GM12878 (cell line): ENCODE data around the gene SOCS6.

Source experiments
- E4F1 ChIP-seq: fragments of 450-650 bp; IDR thresholded peaks from 2 replicates; pipeline ENCODE4 v1.6.1; 2018; ENCODE audit warnings: borderline replicate concordance, mild to moderate bottlenecking; ENCODE audit not compliant: partially characterized antibody
- EGR1 ChIP-seq, 2 experiments: IDR thresholded peaks; 1 replicate in 1 of 2; 2 replicates in 1 of 2; pipeline ENCODE4 v1.6.1; 2011 to 2012; ENCODE audit warnings: low read depth in 2 of 2, low read length in 2 of 2, borderline replicate concordance in 1 of 2, mild to moderate bottlenecking in 1 of 2, moderate library complexity in 1 of 2
- POLR2AphosphoS5 ChIP-seq: IDR thresholded peaks from 2 replicates; pipeline ENCODE4 v1.6.1; 2011; ENCODE audit warnings: mild to moderate bottlenecking, low read length, inconsistent platforms
- TF ChIP-seq, protein P1 (sequence below), 3 experiments: IDR thresholded peaks in 2 of 3; conservative IDR thresholded peaks in 1 of 3; 2 replicates each; pipeline ENCODE4 v1.5.1; 2011; ENCODE audit warnings: low read depth in 3 of 3, low read length in 3 of 3, mild to moderate bottlenecking in 3 of 3, control low read depth in 2 of 3, moderate library complexity in 2 of 3, inconsistent platforms in 1 of 3, mixed read lengths in 1 of 3; ENCODE audit not compliant: control insufficient read depth in 2 of 3, insufficient read depth in 1 of 3; ENCODE audit errors: extremely low read depth in 1 of 3

- TF ChIP-seq, protein P1, sequence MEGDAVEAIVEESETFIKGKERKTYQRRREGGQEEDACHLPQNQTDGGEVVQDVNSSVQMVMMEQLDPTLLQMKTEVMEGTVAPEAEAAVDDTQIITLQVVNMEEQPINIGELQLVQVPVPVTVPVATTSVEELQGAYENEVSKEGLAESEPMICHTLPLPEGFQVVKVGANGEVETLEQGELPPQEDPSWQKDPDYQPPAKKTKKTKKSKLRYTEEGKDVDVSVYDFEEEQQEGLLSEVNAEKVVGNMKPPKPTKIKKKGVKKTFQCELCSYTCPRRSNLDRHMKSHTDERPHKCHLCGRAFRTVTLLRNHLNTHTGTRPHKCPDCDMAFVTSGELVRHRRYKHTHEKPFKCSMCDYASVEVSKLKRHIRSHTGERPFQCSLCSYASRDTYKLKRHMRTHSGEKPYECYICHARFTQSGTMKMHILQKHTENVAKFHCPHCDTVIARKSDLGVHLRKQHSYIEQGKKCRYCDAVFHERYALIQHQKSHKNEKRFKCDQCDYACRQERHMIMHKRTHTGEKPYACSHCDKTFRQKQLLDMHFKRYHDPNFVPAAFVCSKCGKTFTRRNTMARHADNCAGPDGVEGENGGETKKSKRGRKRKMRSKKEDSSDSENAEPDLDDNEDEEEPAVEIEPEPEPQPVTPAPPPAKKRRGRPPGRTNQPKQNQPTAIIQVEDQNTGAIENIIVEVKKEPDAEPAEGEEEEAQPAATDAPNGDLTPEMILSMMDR (IDR thresholded peaks at IDR 0.05 in 2 of 3, conservative IDR thresholded peaks at IDR 0.05 in 1 of 3; ENCODE audit: control insufficient read depth in 2 of 3, extremely low read depth in 1 of 3, insufficient read depth in 1 of 3, low read depth in 3 of 3, low read length in 3 of 3): no peak
- no peak for TF ChIP-seq POLR2AphosphoS5
- no peak for TF ChIP-seq E4F1
- TF ChIP-seq EGR1 (IDR thresholded peaks at IDR 0.05; ENCODE audit: borderline replicate concordance in 1 of 2, low read depth in 2 of 2, low read length in 2 of 2): no peak
Observed at GRCh38 chr18:70326255-70326654, 37.4 kb downstream of the SOCS6 start.
